ENCODE results near the gene SLC35B2. TPM values are rescaled to one million over a fixed set of nuclear protein-coding genes. Genes with fewer than 3 reads are reported as not detected.

The SLC35B2 gene
- total and polyA plus RNA-seq, 9 donors = 19.7 to 41.0 (median 27.1) TPM

- TF ChIP-seq POLR2A (IDR thresholded peaks at IDR 0.05) = no peak
- no peak for TF ChIP-seq CTCF (IDR thresholded peaks at IDR 0.05)
- no peak for TF ChIP-seq EP300 (IDR thresholded peaks at IDR 0.05)
- intact Hi-C loops (cut with DNase I) = loop anchor here in 1 of 4 donors (5.0 kb wide), 1 partner anchor 739 kb away; no protein-coding TSS in a partner anchor
- no peak overlapping the region for H3K4me3 ChIP-seq
- H3K27me3 ChIP-seq = no peaks in the 10 kb centered on the region
- WGBS, 3 donors = 41 to 46% (median 43%) methylated on average over 2 of the region's 2 CpGs
- no peaks in the 10 kb centered on the region for H3K36me3 ChIP-seq
- DNase-seq = no peak
- no peak overlapping the region for H3K27ac ChIP-seq
- no peaks in the 10 kb centered on the region for H3K4me1 ChIP-seq (ENCODE audit: insufficient read depth)
- H3K9me3 ChIP-seq = no peaks in the 10 kb centered on the region
Observed at GRCh38 chr6:44286747-44287146, 29.4 kb upstream of the SLC35B2 start.

- Histone ChIP-seq H3K36me3 (no peaks in the 10 kb centered on the region), H3K4me1 (ENCODE audit: insufficient read depth) (no peaks in the 10 kb centered on the region), H3K27ac (no peak overlapping the region), H3K27me3 (no peaks in the 10 kb centered on the region), H3K4me3 (no peak overlapping the region), H3K9me3 (no peaks in the 10 kb centered on the region)
- no peak for DNase-seq
- intact Hi-C loops (cut with DNase I) = loop anchor here in 1 of 4 donors (5.0 kb wide), 1 partner anchor 739 kb away; no protein-coding TSS in a partner anchor
- TF ChIP-seq EP300 (IDR thresholded peaks at IDR 0.05) (no peak), POLR2A (IDR thresholded peaks at IDR 0.05) (no peak), CTCF (IDR thresholded peaks at IDR 0.05) (no peak)
- WGBS, 3 donors = 88 to 93% (median 89%) methylated on average over 9 to 12 of the region's 12 CpGs
Observed at GRCh38 chr6:44286285-44286565, 28.9 kb upstream of the SLC35B2 start.

GRCh38 chr6:44285552-44286284, 28.4 kb upstream of the SLC35B2 start:
- TF ChIP-seq EP300 (IDR thresholded peaks at IDR 0.05) (no peak), CTCF (IDR thresholded peaks at IDR 0.05) (no peak), POLR2A (IDR thresholded peaks at IDR 0.05) (no peak)
- 71 to 75% (median 72%) methylated on average over 22 to 25 of the region's 25 CpGs for WGBS, 3 donors
- Histone ChIP-seq H3K27ac (no peak overlapping the region), H3K36me3 (no peaks in the 10 kb centered on the region), H3K4me3 (no peak overlapping the region), H3K4me1 (ENCODE audit: insufficient read depth) (no peaks in the 10 kb centered on the region), H3K27me3 (no peaks in the 10 kb centered on the region), H3K9me3 (no peaks in the 10 kb centered on the region)
- DNase-seq = no peak
- intact Hi-C loops (cut with DNase I) = loop anchor here in 1 of 4 donors (5.0 kb wide), 1 partner anchor 738 kb away; no protein-coding TSS in a partner anchor

GRCh38 chr6:44284867-44285266, 27.5 kb upstream of the SLC35B2 start:
- H3K36me3 ChIP-seq = no peaks in the 10 kb centered on the region
- H3K4me1 ChIP-seq (ENCODE audit: insufficient read depth) = no peaks in the 10 kb centered on the region
- H3K27me3 ChIP-seq = no peaks in the 10 kb centered on the region
- no peak for DNase-seq
- 56 to 68% (median 60%) methylated on average over 4 of the region's 4 CpGs for WGBS, 3 donors
- H3K27ac ChIP-seq = no peak overlapping the region
- no peak overlapping the region for H3K4me3 ChIP-seq
- TF ChIP-seq POLR2A (IDR thresholded peaks at IDR 0.05) (no peak), EP300 (IDR thresholded peaks at IDR 0.05) (no peak), CTCF (IDR thresholded peaks at IDR 0.05) (no peak)
- no peaks in the 10 kb centered on the region for H3K9me3 ChIP-seq
- intact Hi-C loops (cut with DNase I) = loop anchor here in 1 of 4 donors (5.0 kb wide), 1 partner anchor 738 kb away; no protein-coding TSS in a partner anchor

Data from ovary (tissue), 9 donors.